A673 (cell line): ENCODE data around the gene SPATC1L.

ENCODE experiments used
- CTCF ChIP-seq: fragments of 300-800, 200-600 bp; sonication (generic); conservative IDR thresholded peaks from 2 replicates; pipeline ENCODE4 v1.5.1; 2017; ENCODE audit warnings: low read depth, mild to moderate bottlenecking, antibody characterized with exemption, low read length, moderate library complexity, mixed read lengths
- EZH2 ChIP-seq: fragments of 200-600 bp; sonication (generic); IDR thresholded peaks from 2 replicates; pipeline ENCODE4 v1.6.1; 2017; ENCODE audit warnings: borderline replicate concordance, low read depth, mild to moderate bottlenecking, mixed read lengths, antibody characterized with exemption, low read length; ENCODE audit not compliant: poor library complexity, severe bottlenecking

- TF ChIP-seq CTCF (no peak), EZH2 (no peak)
Measured at GRCh38 chr21:46131838-46132651, 52.2 kb downstream of the SPATC1L start.
